Measurements from ENCODE around the gene GREB1L.
"Not testable (repeated sequence)": the region's sequence is repeated elsewhere in the genome, so short reads cannot be mapped to it uniquely, and the experiment has no call there.

GREB1L gene

GRCh38 chr18:21242141-21242779 lies at the start of gene GREB1L:
TSS of gene GREB1L (plus strand) at chr18:21242232. CDS start at chr18:21383519, 141,287 bp downstream.
- no peak for DNase-seq

GRCh38 chr18:21192308-21192624 lies 49.8 kb upstream of the GREB1L start:
- no peak for DNase-seq

DNA sequence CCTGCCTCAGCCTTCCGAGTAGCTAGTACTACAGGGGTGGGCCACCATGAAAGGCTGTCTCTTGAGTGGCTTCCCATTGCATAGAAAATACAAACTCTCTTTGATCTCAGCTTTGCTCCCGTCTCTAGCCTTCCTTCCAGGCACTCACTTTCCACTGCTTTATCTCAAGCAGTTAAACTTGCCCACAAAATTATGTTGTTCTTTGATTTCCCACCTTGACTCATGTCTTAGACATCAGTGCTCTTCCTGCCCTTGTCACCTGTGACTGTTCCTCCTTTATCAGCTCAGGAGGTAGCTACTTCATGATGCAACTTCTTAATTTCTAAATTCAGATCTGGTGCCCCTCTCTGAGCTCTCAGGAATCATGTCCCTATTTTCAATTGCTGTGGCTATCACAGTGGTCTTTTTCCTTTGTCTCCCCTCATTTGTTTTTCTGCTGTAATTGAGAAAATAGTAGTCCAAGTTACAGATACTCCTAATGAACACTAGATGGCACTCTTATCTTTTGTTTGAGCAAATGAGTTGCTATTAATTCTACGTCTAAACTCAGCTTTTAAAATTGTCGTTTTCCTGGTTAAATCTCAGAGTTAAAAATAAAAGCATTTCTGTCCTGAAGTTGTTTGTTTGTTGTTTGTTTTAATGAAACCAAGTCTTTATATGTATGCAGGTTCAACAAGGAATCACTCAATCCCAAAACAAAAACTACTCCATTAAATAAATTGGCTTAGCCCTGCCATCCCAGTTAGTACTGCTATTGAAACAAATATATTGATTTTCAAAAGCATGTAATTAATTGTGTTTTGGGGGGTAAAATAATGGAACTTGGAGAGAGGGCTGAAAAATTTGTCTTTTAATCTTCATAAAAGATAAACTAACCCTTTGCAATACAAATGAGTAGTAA lies 46.9 kb upstream of the GREB1L start:
- DNase-seq: no peak

DNA sequence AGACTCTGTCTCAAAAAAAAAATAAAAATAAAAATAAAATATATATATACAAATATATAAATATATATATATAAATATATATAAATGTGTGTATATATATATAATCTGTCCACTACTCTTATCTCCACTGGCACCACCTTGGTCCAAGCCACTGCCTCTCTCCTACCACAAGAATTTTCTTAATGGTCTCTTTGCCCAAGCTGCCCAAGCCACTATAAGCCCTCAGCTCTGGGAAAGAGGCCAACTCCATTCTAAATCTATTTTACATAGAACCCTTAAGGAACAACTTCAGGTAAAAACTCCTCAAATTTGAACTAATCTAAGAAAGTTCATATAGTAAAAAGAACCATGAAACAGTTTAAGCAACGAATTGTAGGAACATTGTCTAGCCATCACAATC lies 45.6 kb upstream of the GREB1L start:
- DNase-seq: no peak

DNA sequence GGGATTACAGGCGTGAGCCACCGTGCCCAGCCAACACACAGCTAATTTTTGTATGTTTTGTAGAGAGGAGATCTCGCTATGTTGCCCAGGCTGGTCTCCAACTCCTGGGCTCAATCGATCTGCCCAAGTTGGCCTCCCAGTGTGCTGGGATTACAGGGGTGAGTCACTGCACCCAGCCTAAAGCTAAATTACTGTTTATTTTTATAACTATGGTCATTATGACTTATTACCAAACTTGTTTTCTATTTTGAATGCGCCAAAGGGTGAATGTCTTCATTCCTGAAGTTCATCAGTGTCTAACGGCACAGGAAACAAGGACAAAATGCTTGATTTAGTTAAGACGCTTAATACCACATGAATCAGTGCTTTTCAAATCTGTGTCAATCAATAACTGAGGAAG lies 38.9 kb upstream of the GREB1L start:
- DNase-seq: no peak

- DNase-seq: no peak
Observed at GRCh38 chr18:21203542-21204241, 38.3 kb upstream of the GREB1L start.

- no peak for DNase-seq
Observed at GRCh38 chr18:21205695-21206094, 36.3 kb upstream of the GREB1L start.

DNA sequence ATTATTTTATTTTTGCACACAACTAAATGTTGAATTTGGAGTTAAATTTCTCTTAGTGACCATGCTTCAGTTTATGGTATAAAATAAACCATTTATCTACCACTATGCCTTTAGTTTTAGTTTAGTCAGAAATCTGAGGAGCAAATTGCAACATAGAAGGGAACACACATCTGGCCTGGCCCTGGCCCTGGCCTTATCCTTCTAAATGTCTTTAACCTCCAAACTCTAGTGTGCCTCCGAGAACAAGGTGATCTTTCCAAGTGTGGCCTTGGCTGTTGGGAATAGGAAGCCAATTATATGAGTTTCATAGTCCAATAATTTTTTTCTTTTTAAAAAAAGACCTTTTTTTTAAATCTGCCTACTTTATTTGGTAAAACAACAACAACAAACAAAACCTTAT lies 31.8 kb upstream of the GREB1L start:
- DNase-seq: no peak

DNA sequence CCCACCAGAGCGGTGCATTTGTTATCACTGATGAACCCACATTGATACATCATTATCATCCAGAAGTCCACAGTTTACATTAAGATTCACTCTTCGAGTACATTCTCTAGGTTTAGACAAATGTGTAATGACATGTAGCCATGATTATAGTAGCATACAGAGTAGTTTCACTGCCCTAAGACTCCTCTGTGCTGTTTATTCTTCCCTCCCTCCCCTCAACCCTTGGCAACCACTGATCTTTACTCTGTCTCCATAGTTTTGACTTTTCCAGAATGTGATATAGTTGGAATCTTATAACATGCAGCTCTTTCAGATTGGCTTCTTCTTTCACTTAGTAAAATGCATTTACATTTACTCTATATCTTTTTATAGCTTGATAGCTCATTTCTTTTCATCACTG lies 31.2 kb upstream of the GREB1L start:
- no peak for DNase-seq

DNA sequence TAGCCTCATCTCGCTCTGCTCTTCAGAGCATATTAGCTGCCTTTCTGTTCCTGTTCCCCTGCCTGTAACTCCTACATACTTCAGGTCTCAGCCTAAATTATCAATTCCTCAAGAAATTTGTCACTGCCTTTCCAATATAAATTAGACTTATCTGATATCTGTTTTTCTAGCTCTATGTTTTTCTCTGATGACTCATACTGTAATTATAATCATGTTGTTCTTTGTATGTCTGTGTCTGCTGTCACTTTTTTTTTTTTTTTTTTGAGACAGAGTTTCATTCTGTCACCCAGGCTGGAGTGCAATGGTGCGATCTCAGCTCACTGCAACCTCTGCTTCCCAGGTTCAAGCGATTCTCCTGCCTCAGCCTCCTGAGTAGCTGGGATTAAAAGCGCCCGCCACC lies 27.6 kb upstream of the GREB1L start:
- not testable (repeated sequence) for DNase-seq

- no peak for DNase-seq
Observed at GRCh38 chr18:21215490-21215889, 26.5 kb upstream of the GREB1L start.

GRCh38 chr18:21218862-21219261 lies 23.2 kb upstream of the GREB1L start:
- no peak for DNase-seq

- DNase-seq: no peak
Observed at GRCh38 chr18:21230436-21230835, 11.6 kb upstream of the GREB1L start.

DNA sequence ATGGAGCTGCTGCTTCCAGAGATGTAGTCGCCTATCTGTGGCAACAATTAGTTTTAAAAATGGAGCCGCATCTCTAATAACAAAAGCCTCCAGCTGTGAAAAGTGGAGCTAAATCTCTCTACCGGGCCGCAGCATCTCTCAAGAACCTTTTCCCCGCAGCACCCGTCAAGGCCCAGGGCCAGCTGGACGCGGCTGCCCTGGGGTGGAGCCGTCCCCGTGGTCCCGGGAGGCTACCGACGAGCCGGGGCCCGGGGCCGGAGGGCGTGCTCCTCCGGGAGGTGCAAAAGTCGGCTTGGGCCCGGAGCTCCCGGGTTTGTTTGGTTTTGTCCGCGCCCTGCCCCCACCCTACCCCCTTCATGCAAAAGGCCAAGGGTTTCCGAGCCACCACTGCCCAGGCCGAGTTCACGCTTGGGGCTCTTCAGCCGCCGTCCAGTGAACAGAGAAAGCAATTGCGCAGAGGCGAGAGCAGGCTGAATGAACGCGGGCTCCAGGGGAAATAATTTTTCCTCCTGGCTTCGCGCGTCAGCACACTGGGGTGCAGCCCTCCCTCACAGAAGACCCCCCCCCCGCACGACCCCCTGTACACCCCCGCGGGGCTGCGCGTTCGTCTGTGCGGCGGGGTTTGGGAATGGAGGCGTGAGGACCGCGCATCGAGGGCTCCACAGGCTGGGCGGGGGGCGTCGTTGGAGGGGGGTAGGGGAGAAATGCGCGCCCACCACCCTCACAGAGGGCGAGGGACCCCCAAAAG lies 557 bp upstream of the GREB1L start:
- DNase-seq: no peak

DNA sequence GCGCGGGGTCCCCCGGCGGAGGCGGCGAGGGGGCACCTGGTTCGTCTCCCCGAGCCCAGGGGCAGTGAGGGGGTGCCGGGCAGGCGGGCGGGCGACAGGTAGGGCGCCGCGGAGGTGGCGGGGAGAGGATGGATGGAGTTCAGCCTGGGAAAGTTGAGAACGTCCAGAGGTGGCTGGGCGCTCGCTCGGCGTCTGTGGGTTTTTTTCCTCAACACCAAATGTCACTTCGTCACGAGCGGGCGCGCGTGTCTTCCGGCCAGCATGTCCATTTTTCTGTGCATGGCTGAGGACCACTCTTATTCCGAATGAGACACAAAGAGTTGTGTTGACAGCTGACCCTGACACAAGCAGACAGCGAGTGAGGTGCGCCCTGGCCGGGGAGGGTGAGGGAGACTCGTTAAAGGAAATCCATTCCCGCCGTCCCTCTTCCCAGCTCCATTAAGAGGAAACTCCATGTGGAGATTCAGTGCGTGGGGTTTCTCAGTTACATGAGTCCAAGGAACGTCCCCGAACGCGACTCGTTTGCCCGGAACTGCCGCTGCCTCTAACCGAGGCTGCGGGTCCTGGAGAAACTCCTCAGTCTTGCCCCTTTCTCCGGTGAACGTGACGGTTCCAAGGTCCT lies 859 bp downstream of the GREB1L start:
- DNase-seq: no peak

DNA sequence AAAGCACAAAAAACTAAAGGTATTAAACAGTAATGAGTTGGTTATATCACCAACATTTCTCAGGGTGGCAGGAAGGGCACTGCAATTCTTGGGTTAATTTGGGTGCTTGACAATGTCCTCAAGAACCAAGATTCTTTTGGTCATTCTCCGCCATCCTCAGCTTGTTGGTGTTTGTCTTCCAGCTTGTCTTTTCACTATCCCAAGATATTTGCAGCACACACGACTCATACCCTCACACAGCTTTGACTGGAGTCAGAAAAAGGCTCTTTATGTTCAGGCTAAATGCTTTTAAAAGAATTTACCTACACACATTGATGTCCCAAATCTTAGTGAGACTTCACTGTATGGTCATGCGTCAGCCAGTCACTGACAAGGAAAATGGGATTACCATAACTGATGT lies 12.5 kb downstream of the GREB1L start:
- DNase-seq: no peak

DNA sequence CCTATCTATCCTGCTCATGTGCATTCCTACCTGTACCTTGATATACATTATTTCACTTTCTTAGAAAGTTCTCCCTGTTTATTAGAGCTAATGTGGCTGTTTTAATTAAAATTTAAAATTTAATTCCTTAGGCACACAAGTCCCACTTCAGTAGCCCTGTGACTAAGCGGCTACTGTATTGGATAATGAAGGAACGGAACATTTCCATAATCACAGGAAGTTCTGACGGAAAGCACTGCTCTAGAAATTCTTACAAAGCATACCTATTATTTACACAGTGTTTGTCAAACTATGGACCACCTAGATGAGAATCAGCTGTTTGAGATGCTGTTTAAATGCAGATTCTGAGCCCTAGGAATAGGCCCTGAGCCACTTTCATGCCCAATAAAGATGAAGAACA lies 13.2 kb downstream of the GREB1L start:
- no peak for DNase-seq

DNA sequence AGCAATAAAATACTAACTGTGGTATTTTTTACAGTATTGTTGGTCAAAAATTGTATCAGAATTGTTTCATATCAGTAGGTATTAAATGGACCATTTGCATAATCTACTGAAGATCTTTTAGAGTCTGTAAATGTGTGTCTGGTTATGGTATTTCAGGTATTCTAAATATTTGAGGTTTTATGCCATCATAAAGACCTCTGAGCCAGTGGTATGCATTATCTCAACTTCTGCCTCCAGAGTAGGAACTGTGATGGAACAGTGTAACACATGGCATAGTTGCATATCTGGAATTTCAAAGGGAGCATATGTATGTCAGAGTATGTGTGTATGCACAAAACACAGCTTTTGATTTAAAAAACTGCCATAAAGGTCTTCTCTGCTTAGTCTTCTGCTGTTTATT lies 15.4 kb downstream of the GREB1L start:
- DNase-seq: no peak

DNA sequence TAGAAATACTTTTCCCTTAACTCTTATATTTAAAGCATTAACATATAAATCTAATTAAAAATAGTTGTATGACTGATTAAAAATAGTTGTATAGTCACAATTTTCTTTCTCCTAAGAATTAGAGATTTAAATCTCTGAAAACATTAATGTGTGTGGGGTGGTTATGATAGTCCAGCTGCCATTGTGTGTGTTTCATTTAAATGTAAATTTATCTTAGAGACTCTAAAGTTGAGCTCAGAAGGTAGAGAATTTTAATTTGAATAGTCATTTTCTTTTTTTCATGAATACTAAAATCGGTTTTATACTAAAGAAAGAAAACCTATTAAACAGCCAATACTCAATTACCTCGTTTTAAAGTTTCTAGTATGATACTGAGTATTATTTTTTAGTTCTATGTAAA lies 18.6 kb downstream of the GREB1L start:
- no peak for DNase-seq

DNA sequence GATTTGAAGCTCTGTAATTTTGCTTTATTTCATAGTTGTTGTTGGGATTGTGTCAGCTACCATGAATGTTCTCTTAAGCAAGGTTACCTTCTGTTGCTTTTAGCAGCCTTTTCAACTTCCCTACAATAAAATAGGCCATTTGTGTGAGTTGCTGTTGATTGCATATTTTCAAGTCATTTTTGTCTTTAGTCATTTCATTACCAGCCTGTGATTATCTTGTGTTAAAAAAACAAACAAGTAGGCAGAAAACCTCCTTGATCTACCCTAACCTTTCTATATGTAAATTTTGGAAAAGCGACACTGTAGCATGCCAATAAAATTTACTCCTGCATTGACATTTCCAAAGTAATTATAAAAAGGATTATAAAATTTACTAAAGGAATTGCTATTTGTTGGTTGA lies 19.3 kb downstream of the GREB1L start:
- DNase-seq: no peak

- no peak for DNase-seq
Observed at GRCh38 chr18:21262244-21262643, 20.2 kb downstream of the GREB1L start.

DNA sequence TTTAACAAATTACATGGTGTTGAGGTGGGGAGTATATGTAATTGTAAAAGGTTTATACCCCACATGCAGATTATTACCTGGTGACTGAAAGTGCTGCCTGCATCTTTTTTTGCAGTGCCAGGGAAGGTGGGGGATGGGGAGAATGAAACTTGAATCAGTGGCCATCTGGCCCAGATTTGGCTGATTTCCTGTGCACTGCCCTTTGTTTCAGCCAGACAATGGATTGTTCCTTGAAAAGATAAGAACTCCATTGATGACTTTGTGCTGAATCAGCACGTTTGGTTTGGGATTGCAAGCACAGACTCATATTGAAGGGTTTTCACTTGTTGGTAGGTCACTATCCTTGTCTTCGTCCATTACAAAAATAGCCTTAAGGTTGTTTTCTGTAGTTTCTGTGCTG lies 20.9 kb downstream of the GREB1L start:
- no peak for DNase-seq

- DNase-seq: no peak
Observed at GRCh38 chr18:21264651-21265050, 22.6 kb downstream of the GREB1L start.

All from CD4-positive, alpha-beta T cell treated with Interleukin-17A for 4 hours (primary cell).